MG63 (cell line): Measurements from ENCODE around the gene DLX2. TPM values are rescaled to one million over a fixed set of nuclear protein-coding genes. Genes with fewer than 3 reads are reported as not detected.
A peak's percentile ranks its signal among the peaks of the same experiment; 100 is the strongest.

Source experiments
- DNase-seq: peaks from one replicate; pipeline ENCODE4 v3.0.0-alpha.2; 2020
- H3K27me3 ChIP-seq: fragments of 250-450 bp; sonication (Bioruptor Pico); 2 replicates; pipeline ENCODE4 v1.5.1; 2020; ENCODE audit warnings: mild to moderate bottlenecking, moderate library complexity
- H3K36me3 ChIP-seq: fragments of 250-450 bp; sonication (Bioruptor Pico); 2 replicates; pipeline ENCODE4 v1.5.1; 2020; ENCODE audit warnings: mild to moderate bottlenecking, moderate library complexity
- H3K4me3 ChIP-seq: fragments of 250-450 bp; sonication (Bioruptor Pico); 2 replicates; pipeline ENCODE4 v1.5.1; 2020; ENCODE audit warnings: mild to moderate bottlenecking, moderate library complexity
- H3K9me3 ChIP-seq: fragments of 250-450 bp; sonication (Bioruptor Pico); 2 replicates; pipeline ENCODE4 v1.5.1; 2020; ENCODE audit warnings: mild to moderate bottlenecking, moderate library complexity
- total RNA-seq: library from RNA; depleted of rRNA; stranded (reverse); fragments of >200 nt; shearing (Covaris generic); gene quantifications from 2 replicates; pipeline ENCODE4 v1.2.3, GENCODE V29; 2014; ENCODE audit warnings: low replicate concordance

DLX2 gene
- total RNA-seq, 1 experiment from 2014 or later = not detected

GRCh38 chr2:172109988-172110811, 7.5 kb upstream of the DLX2 start:
- Histone ChIP-seq H3K36me3 (no peaks in the 10 kb centered on the region), H3K4me3 (no peak overlapping the region), H3K27me3 (no peaks in the 10 kb centered on the region), H3K9me3 (no peaks in the 10 kb centered on the region)
- DNase-seq = no peak

GRCh38 chr2:172109256-172109987, 6.7 kb upstream of the DLX2 start:
- Histone ChIP-seq H3K9me3 (no peaks in the 10 kb centered on the region), H3K36me3 (no peaks in the 10 kb centered on the region), H3K4me3 (no peak overlapping the region), H3K27me3 (no peaks in the 10 kb centered on the region)
- DNase-seq = no peak

GRCh38 chr2:172108587-172108930, 5.9 kb upstream of the DLX2 start:
- Histone ChIP-seq H3K9me3 (no peaks in the 10 kb centered on the region), H3K27me3 (no peaks in the 10 kb centered on the region), H3K36me3 (no peaks in the 10 kb centered on the region), H3K4me3 (no peak overlapping the region)
- DNase-seq = no peak

- DNase-seq = no peak
- Histone ChIP-seq H3K27me3 (no peaks in the 10 kb centered on the region), H3K4me3 (no peak overlapping the region), H3K9me3 (no peaks in the 10 kb centered on the region), H3K36me3 (no peaks in the 10 kb centered on the region)
These were observed 5.2 kb upstream of the DLX2 start for GRCh38 chr2:172107690-172108586.

DNA sequence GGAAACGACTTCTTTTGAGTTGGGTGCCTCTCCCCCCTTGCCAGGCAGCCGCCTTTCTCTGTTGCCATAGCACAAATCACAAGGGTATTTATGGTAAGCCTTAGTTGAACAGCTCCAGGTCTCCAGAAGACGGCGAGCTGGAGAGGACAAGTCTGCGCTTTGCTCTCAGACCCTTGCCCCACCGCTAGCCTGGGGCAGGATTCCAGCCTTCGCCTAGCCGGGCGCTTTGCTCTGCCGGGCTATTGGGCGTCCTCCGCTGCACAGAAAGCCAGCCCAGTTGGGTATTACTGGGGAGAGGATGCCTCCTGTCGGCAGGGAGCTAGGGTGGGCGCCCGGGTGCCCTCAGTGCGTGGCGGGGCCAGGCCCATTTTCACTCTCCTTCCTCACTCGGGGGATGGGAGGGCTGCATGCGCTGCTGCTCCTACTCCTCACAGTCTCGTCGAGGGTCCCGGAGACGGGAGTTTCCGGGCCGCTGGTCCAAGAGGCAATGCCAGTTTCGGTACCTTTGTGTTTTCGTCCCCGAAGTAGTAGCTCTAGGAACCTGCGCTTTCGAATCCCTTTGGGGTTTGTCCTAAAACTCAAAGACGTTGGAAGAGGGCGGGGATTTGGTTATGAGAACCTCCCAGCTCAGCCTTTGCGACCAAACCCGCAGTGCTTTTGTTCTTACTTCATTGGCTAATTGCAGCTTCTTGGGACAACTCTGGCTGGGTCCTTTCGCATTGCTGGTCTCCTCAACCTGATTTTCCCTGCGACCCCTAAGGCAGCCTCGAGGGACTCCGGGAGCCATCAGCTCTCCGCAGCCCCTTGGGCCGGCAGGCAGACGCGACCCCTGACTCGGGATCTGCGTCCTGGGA, 3.6 kb upstream of the DLX2 start:
- peak; percentile 77 for DNase-seq
- Histone ChIP-seq H3K9me3 (no peaks in the 10 kb centered on the region), H3K36me3 (no peaks in the 10 kb centered on the region), H3K4me3 (peak overlapping the region; percentile 50), H3K27me3 (no peaks in the 10 kb centered on the region)

DNA sequence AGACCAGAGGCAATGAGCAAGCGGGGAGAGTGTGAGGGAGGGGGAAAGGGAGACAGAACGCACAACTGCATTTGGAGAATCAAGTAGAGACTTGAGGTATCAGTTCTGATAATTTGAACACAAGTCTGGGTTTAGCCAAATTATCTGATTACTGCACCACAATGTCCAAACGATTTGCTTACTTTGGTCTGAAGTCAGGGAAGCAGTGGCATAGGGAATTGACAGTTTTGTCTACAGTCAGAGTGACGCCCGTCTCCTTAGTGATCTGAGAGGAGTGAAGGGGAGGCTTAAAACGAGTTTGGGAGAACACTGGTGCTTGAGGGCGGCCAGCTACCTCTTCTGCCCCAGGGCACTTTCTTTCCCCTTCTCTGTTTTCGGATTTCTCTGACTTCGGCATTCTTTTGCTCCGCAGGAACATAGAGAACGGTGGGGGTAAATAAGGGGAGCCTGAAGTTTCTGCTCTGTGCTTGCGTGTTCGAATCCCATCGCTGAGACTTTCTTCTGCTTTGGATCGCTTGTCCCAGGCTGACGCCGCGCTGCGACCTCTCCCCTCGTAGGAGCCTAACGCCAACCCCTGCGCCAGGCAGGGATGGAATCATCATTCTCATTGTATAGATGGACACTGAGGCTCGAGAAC, 2.9 kb upstream of the DLX2 start:
- Histone ChIP-seq H3K9me3 (no peaks in the 10 kb centered on the region), H3K4me3 (peak overlapping the region; percentile 50), H3K27me3 (no peaks in the 10 kb centered on the region), H3K36me3 (no peaks in the 10 kb centered on the region)
- no peak for DNase-seq

GRCh38 chr2:172103471-172104272, 972 bp upstream of the DLX2 start:
- peak; percentile 82 for DNase-seq
- H3K4me3 ChIP-seq = peak overlapping the region; percentile 67

DNA sequence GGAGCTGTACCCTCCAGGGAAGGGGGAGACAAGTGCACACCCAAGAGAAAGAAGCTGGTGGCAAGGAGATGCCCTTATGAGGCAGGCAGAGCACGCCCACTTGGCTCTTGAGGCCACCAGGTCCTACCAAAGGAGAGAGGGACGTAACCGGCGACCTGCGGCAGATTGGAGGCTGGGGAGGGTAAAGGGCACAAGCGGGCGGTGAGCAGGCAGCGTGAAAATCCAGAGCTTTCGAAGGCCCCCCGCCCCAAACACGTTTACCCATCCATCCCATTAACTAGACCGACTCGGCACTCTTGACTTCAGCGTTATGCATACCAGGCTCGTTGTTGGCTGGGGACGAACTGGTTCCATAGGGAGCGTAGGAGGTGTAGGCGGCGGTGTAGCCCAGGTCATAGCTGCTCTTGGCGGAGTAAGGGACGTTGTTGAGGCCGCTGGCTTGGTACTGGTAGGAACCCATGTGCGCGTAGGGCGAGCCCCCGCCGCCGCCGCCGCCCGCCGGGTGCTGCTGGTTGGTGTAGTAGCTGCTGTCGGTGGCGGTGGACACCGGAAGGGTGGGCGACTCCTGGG, 794 bp downstream of the DLX2 start:
- no peaks in the 10 kb centered on the region for H3K27me3 ChIP-seq
- peak overlapping the region; percentile 67 for H3K4me3 ChIP-seq
- H3K36me3 ChIP-seq = no peaks in the 10 kb centered on the region
- no peak for DNase-seq
- no peaks in the 10 kb centered on the region for H3K9me3 ChIP-seq

More at GRCh38 chr2:172103471-172104272, 972 bp upstream of the DLX2 start:
- Histone ChIP-seq H3K9me3 (no peaks in the 10 kb centered on the region), H3K36me3 (no peaks in the 10 kb centered on the region), H3K27me3 (no peaks in the 10 kb centered on the region)

GRCh38 chr2:172100935-172101820, 1.5 kb downstream of the DLX2 start:
- Histone ChIP-seq H3K36me3 (no peaks in the 10 kb centered on the region), H3K27me3 (no peaks in the 10 kb centered on the region), H3K4me3 (peak overlapping the region; percentile 67), H3K9me3 (no peaks in the 10 kb centered on the region)
- no peak for DNase-seq

DNA sequence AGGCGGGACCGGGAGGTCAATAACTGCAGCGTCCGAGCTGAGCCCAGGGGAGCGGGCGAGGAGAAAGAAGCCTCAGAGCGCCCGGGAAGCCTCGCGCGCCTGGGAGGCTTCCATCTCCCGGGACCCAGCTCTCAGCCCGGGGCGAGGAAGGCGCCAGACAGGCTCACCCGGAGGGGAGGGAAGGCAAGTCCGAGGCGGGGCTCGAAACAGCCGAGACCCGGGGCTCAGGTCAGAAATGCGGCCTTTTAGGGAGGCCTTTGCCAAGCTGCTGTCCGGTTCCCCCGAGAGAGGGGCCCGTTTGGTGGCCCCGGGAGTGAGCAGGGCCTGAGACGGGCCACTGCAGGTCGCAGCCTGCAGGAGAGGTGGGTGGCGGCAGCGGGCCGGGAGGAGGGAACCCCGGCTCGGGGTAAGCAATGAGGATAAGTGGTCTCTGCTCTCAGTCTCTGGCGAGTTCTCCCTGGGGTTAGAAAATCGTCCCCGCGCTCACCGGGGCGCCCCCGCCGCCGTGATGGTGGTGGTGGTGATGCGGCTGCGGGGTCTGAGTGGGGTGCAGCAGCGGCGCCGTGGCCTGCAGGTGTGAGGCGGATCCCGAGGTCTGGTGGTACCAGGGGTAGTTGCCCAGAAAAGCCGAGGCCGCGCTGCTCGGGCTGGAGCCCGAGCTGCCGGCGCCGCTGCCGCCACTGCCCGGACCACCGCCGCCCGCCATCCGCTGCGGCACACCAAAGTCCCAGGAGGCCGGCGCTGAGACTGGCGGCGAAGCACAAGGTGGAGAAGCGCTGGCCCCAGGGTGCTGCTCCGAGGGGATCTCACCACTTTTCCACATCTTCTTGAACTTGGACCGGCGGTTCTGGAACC, 2.4 kb downstream of the DLX2 start:
- DNase-seq = no peak
- H3K9me3 ChIP-seq = no peaks in the 10 kb centered on the region
- no peak overlapping the region for H3K4me3 ChIP-seq
- H3K36me3 ChIP-seq = no peaks in the 10 kb centered on the region
- H3K27me3 ChIP-seq = no peaks in the 10 kb centered on the region

DNA sequence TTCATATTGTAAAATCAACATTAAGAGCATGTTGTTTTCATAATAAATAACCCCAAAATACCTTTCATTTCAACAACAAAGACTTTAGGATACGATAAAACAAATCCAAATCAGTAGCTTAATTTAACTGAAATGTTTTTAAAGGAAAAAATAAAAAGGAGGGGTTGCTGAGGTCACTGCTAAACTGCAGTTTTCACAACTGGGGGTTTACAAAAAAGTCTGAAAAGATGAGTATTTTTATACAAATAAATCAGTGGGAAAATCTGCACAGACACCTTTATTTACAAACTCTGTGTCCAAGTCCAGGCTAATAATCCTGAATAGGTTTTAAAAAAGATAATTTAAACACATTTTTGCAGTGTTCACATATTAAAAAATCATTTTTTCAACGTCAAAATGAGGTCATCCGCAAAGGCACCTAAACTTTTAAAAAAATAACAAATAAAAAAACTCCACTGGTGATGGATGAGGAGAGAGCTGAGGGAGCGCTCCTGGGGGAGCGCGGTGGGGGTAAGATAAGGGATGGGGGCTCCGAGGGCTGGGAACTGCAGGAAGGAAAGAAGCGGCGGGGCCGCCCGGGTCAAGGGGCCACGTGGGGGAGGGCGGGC, 3.1 kb downstream of the DLX2 start:
- no peaks in the 10 kb centered on the region for H3K27me3 ChIP-seq
- peak overlapping the region; percentile 30 for H3K4me3 ChIP-seq
- H3K36me3 ChIP-seq = no peaks in the 10 kb centered on the region
- no peaks in the 10 kb centered on the region for H3K9me3 ChIP-seq
- DNase-seq = no peak

GRCh38 chr2:172098650-172099471, 3.8 kb downstream of the DLX2 start:
- no peaks in the 10 kb centered on the region for H3K36me3 ChIP-seq
- H3K9me3 ChIP-seq = no peaks in the 10 kb centered on the region
- H3K27me3 ChIP-seq = no peaks in the 10 kb centered on the region
- peak; percentile 91 for DNase-seq
- peak overlapping the region; percentile 30 for H3K4me3 ChIP-seq
